OCI-LY7 (cell line): Measurements from ENCODE around the gene ARHGEF38.

Experiments used
- EZH2phosphoT487 ChIP-seq: fragments of 200-600 bp; sonication (generic); IDR thresholded peaks from 2 replicates; pipeline ENCODE4 v1.6.1; 2018; ENCODE audit warnings: low read depth, borderline replicate concordance, mild to moderate bottlenecking, mixed run types, antibody characterized with exemption, low read length, moderate library complexity, mixed read lengths
- TF ChIP-seq, protein P1 (sequence below): fragments of 200-600 bp; sonication (generic); conservative IDR thresholded peaks from 2 replicates; pipeline ENCODE4 v1.5.1; 2014; ENCODE audit warnings: mild to moderate bottlenecking, antibody characterized with exemption, low read length, moderate library complexity, mixed read lengths

- TF ChIP-seq, protein P1, sequence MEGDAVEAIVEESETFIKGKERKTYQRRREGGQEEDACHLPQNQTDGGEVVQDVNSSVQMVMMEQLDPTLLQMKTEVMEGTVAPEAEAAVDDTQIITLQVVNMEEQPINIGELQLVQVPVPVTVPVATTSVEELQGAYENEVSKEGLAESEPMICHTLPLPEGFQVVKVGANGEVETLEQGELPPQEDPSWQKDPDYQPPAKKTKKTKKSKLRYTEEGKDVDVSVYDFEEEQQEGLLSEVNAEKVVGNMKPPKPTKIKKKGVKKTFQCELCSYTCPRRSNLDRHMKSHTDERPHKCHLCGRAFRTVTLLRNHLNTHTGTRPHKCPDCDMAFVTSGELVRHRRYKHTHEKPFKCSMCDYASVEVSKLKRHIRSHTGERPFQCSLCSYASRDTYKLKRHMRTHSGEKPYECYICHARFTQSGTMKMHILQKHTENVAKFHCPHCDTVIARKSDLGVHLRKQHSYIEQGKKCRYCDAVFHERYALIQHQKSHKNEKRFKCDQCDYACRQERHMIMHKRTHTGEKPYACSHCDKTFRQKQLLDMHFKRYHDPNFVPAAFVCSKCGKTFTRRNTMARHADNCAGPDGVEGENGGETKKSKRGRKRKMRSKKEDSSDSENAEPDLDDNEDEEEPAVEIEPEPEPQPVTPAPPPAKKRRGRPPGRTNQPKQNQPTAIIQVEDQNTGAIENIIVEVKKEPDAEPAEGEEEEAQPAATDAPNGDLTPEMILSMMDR = no peak
- no peak for TF ChIP-seq EZH2phosphoT487
Observed at GRCh38 chr4:105607876-105608275, 55.5 kb downstream of the ARHGEF38 start.
